ENCODE results near the gene SLC5A9. TPM values are rescaled to one million over a fixed set of nuclear protein-coding genes. Genes with fewer than 3 reads are reported as not detected.

The SLC5A9 gene
- total and polyA plus RNA-seq, 2 donors (not counting 1 experiment from before 2014, with no cell fraction given) = not detected

- H3K9me3 ChIP-seq (ENCODE audit: control insufficient read depth, insufficient read depth, low read depth, low read length) = no peaks in the 10 kb centered on the region
- H3K9ac ChIP-seq (ENCODE audit: insufficient read depth, low read length) = no peak overlapping the region
- no peak overlapping the region for H3K4me3 ChIP-seq (replicated peaks in 1 of 4; ENCODE audit: control extremely low read depth in 1 of 4, insufficient read depth in 1 of 4, low read depth in 3 of 4, low read length in 4 of 4)
- no peaks in the 10 kb centered on the region for H3K4me1 ChIP-seq (ENCODE audit: control insufficient read depth, extremely low read depth, insufficient read depth, low read length)
- no peaks in the 10 kb centered on the region for H4K20me1 ChIP-seq (ENCODE audit: control insufficient read depth, extremely low read depth, insufficient read depth, low read length)
- no peak overlapping the region for H2AFZ ChIP-seq (ENCODE audit: low read length)
- H3K27ac ChIP-seq (ENCODE audit: insufficient read depth, low read length) = no peak overlapping the region
- no peaks in the 10 kb centered on the region for H3K79me2 ChIP-seq (ENCODE audit: control insufficient read depth, insufficient read depth, low read length)
- TF ChIP-seq EZH2 (IDR thresholded peaks at IDR 0.05; ENCODE audit: low read length, missing control alignments) (no peak), CTCF (conservative IDR thresholded peaks at IDR 0.05 in 1 of 2, IDR thresholded peaks at IDR 0.05 in 1 of 2; ENCODE audit: low read depth in 1 of 2, low read length in 2 of 2) (no peak)
- no peaks in the 10 kb centered on the region for H3K36me3 ChIP-seq (ENCODE audit: control insufficient read depth, insufficient read depth, low read length)
- no peaks in the 10 kb centered on the region for H3K27me3 ChIP-seq (ENCODE audit: control insufficient read depth, insufficient read depth, low read length)
- no peak for DNase-seq (ENCODE audit: low read depth in 2 of 2)
- no peak overlapping the region for H3K4me2 ChIP-seq (ENCODE audit: extremely low read depth, insufficient read depth, low read length)
Observed at GRCh38 chr1:48223366-48224240, 1.1 kb downstream of the SLC5A9 start.

GRCh38 chr1:48224791-48225190 lies 2.3 kb downstream of the SLC5A9 start:
- Histone ChIP-seq H3K79me2 (ENCODE audit: control insufficient read depth, insufficient read depth, low read length) (no peaks in the 10 kb centered on the region), H3K4me3 (replicated peaks in 1 of 4; ENCODE audit: control extremely low read depth in 1 of 4, insufficient read depth in 1 of 4, low read depth in 3 of 4, low read length in 4 of 4) (no peak overlapping the region), H2AFZ (ENCODE audit: low read length) (no peak overlapping the region), H3K9me3 (ENCODE audit: control insufficient read depth, insufficient read depth, low read depth, low read length) (no peaks in the 10 kb centered on the region), H4K20me1 (ENCODE audit: control insufficient read depth, extremely low read depth, insufficient read depth, low read length) (no peaks in the 10 kb centered on the region), H3K9ac (ENCODE audit: insufficient read depth, low read length) (no peak overlapping the region), H3K4me1 (ENCODE audit: control insufficient read depth, extremely low read depth, insufficient read depth, low read length) (no peaks in the 10 kb centered on the region), H3K27me3 (ENCODE audit: control insufficient read depth, insufficient read depth, low read length) (no peaks in the 10 kb centered on the region), H3K36me3 (ENCODE audit: control insufficient read depth, insufficient read depth, low read length) (no peaks in the 10 kb centered on the region), H3K27ac (ENCODE audit: insufficient read depth, low read length) (no peak overlapping the region), H3K4me2 (ENCODE audit: extremely low read depth, insufficient read depth, low read length) (no peak overlapping the region)
- TF ChIP-seq EZH2 (IDR thresholded peaks at IDR 0.05; ENCODE audit: low read length, missing control alignments) (no peak), CTCF (conservative IDR thresholded peaks at IDR 0.05 in 1 of 2, IDR thresholded peaks at IDR 0.05 in 1 of 2; ENCODE audit: low read depth in 1 of 2, low read length in 2 of 2) (no peak)
- DNase-seq (ENCODE audit: low read depth in 2 of 2) = no peak

- no peak for DNase-seq (ENCODE audit: low read depth in 2 of 2)
- no peak overlapping the region for H3K4me3 ChIP-seq (replicated peaks in 1 of 4; ENCODE audit: control extremely low read depth in 1 of 4, insufficient read depth in 1 of 4, low read depth in 3 of 4, low read length in 4 of 4)
- no peaks in the 10 kb centered on the region for H3K9me3 ChIP-seq (ENCODE audit: control insufficient read depth, insufficient read depth, low read depth, low read length)
- TF ChIP-seq CTCF (conservative IDR thresholded peaks at IDR 0.05 in 1 of 2, IDR thresholded peaks at IDR 0.05 in 1 of 2; ENCODE audit: low read depth in 1 of 2, low read length in 2 of 2) = no peak
- TF ChIP-seq EZH2 (IDR thresholded peaks at IDR 0.05; ENCODE audit: low read length, missing control alignments) = no peak
- H3K36me3 ChIP-seq (ENCODE audit: control insufficient read depth, insufficient read depth, low read length) = no peaks in the 10 kb centered on the region
- H4K20me1 ChIP-seq (ENCODE audit: control insufficient read depth, extremely low read depth, insufficient read depth, low read length) = no peaks in the 10 kb centered on the region
- H3K79me2 ChIP-seq (ENCODE audit: control insufficient read depth, insufficient read depth, low read length) = no peaks in the 10 kb centered on the region
- H3K4me2 ChIP-seq (ENCODE audit: extremely low read depth, insufficient read depth, low read length) = no peak overlapping the region
- no peak overlapping the region for H2AFZ ChIP-seq (ENCODE audit: low read length)
- H3K27ac ChIP-seq (ENCODE audit: insufficient read depth, low read length) = no peak overlapping the region
- no peaks in the 10 kb centered on the region for H3K27me3 ChIP-seq (ENCODE audit: control insufficient read depth, insufficient read depth, low read length)
- H3K4me1 ChIP-seq (ENCODE audit: control insufficient read depth, extremely low read depth, insufficient read depth, low read length) = no peaks in the 10 kb centered on the region
- H3K9ac ChIP-seq (ENCODE audit: insufficient read depth, low read length) = no peak overlapping the region
Observed at GRCh38 chr1:48225579-48225978, 3.1 kb downstream of the SLC5A9 start.

Measured in fibroblast of lung (primary cell).